Endothelial cell of umbilical vein (primary cell): ENCODE measurements around the gene TNFRSF1A. TPM values are rescaled to one million over a fixed set of nuclear protein-coding genes. Genes with fewer than 3 reads are reported as not detected.

ENCODE experiments used
- BruUV-seq: library from RNA; stranded (reverse); fragments of 400-500 nt; replicated peaks from 2 replicates; lab custom pipeline; 2021; lab: Mats Ljungman, UMichigan
- CTCF ChIA-PET: fragments of 300-600, 350-600 bp; sonication (Branson Sonifier 250); formaldehyde crosslinking; loops from one replicate; lab custom pipeline; 2021; ENCODE audit warnings: antibody characterized with exemption, inconsistent platforms; lab: Charles Lee
- POLR2A ChIA-PET: fragments of 300-600, 350-600 bp; sonication (Branson Sonifier 250); formaldehyde crosslinking; loops from one replicate; lab custom pipeline; 2021; ENCODE audit warnings: antibody characterized with exemption, inconsistent platforms; lab: Charles Lee
- DNase-seq: peaks from one replicate; pipeline ENCODE4 v3.0.0-alpha.2; 2011; ENCODE audit warnings: low read depth, low spot score
- FAIRE-seq: peaks from 2 replicates; lab custom pipeline; 2011; peaks lifted over from hg19 to GRCh38; lab: Jason Lieb, UNC
- H2AFZ ChIP-seq: 2 replicates; pipeline ENCODE4 v1.6.0; 2012; ENCODE audit warnings: low read depth, low read length, control low read depth, inconsistent platforms
- H3K27ac ChIP-seq: 2 replicates; pipeline ENCODE4 v1.5.1; 2011; ENCODE audit warnings: low read depth, mild to moderate bottlenecking, control low read depth, low read length, moderate library complexity; ENCODE audit not compliant: insufficient read depth
- H3K27me3 ChIP-seq, 2 experiments: 2 replicates each; pipeline versions ENCODE4 v1.6.0 to v1.6.1; 2011; ENCODE audit warnings: low read length in 2 of 2, mixed read lengths in 1 of 2; ENCODE audit not compliant: control insufficient read depth in 2 of 2, insufficient read depth in 2 of 2
- H3K36me3 ChIP-seq, 2 experiments: 2 replicates in 1 of 2; 3 replicates in 1 of 2; pipeline ENCODE4 v1.5.1; 2011; ENCODE audit warnings: low read length in 2 of 2, mild to moderate bottlenecking in 1 of 2, moderate library complexity in 1 of 2; ENCODE audit not compliant: control insufficient read depth in 2 of 2, insufficient read depth in 2 of 2; ENCODE audit errors: extremely low read depth in 1 of 2
- H3K4me1 ChIP-seq: 3 replicates; pipeline ENCODE4 v1.5.1; 2011; ENCODE audit warnings: mild to moderate bottlenecking, low read length; ENCODE audit not compliant: control insufficient read depth, insufficient read depth; ENCODE audit errors: extremely low read depth
- H3K4me2 ChIP-seq: 2 replicates; pipeline ENCODE4 v1.6.1; 2011; ENCODE audit warnings: low read length, control low read depth, mixed read lengths; ENCODE audit not compliant: insufficient read depth
- H3K4me3 ChIP-seq, 3 experiments: fragments of 200-600 bp in 1 of 3; sonication (generic), shearing (Covaris generic) in 1 of 3; replicated peaks in 1 of 3; 2 replicates each; pipeline ENCODE4 v1.5.1; 2011 to 2016; ENCODE audit warnings: control low read depth in 3 of 3, low read length in 3 of 3, mild to moderate bottlenecking in 2 of 3, inconsistent platforms in 1 of 3, low read depth in 1 of 3, moderate library complexity in 1 of 3; ENCODE audit not compliant: insufficient read depth in 1 of 3
- H3K79me2 ChIP-seq: 2 replicates; pipeline ENCODE4 v1.6.0; 2012; ENCODE audit warnings: low read length, inconsistent platforms; ENCODE audit not compliant: control insufficient read depth, insufficient read depth
- H3K9ac ChIP-seq: replicated peaks from 2 replicates; pipeline ENCODE3; 2011; ENCODE audit warnings: low read length, control low read depth; ENCODE audit not compliant: insufficient read depth; ENCODE audit errors: extremely low read depth
- H3K9me1 ChIP-seq: replicated peaks from 3 replicates; pipeline ENCODE4 v1.6.0; 2011; ENCODE audit warnings: mild to moderate bottlenecking, low read length; ENCODE audit not compliant: control insufficient read depth, insufficient read depth; ENCODE audit errors: extremely low read depth
- H3K9me3 ChIP-seq: replicated peaks from 2 replicates; pipeline ENCODE4 v1.5.1; 2012; ENCODE audit warnings: low read length, inconsistent platforms; ENCODE audit not compliant: control insufficient read depth, insufficient read depth
- H4K20me1 ChIP-seq: replicated peaks from 2 replicates; pipeline ENCODE3; 2011; ENCODE audit warnings: mild to moderate bottlenecking, low read length; ENCODE audit not compliant: control insufficient read depth, insufficient read depth; ENCODE audit errors: extremely low read depth
- CTCF ChIP-seq, 2 donors: IDR thresholded peaks; 1 replicate in 1 of 2; 2 replicates in 1 of 2; pipeline ENCODE4 v1.5.1; 2011; ENCODE audit warnings: low read length in 2 of 2, mild to moderate bottlenecking in 2 of 2, moderate library complexity in 2 of 2, control low read depth in 1 of 2, inconsistent platforms in 1 of 2, low read depth in 1 of 2; ENCODE audit not compliant: insufficient read depth in 1 of 2; ENCODE audit errors: extremely low read depth in 1 of 2
- GATA2 ChIP-seq: IDR thresholded peaks from 2 replicates; pipeline ENCODE4 v1.7.0; 2011; ENCODE audit warnings: low read depth, mild to moderate bottlenecking, moderate library complexity, mixed read lengths, low read length; ENCODE audit not compliant: insufficient read length, insufficient read depth
- MAX ChIP-seq: IDR thresholded peaks from 2 replicates; pipeline ENCODE4 v1.6.1; 2011; ENCODE audit not compliant: insufficient read depth, insufficient read length
- POLR2A ChIP-seq: IDR thresholded peaks from 2 replicates; pipeline ENCODE4 v1.6.1; 2012; ENCODE audit warnings: low read depth, mild to moderate bottlenecking, control low read depth, low read length
- dilution Hi-C: fragments of 300-500 bp; cut with MboI; formaldehyde crosslinking; loops from one replicate; pipeline ENCODE4 v1.15.0; 2019; ENCODE audit warnings: low sequenced_read_pairs; ENCODE audit not compliant: extremely low pct_ligation_motif_present
- intact Hi-C: fragments of 100-400 bp; cut with micrococcal nuclease; formaldehyde crosslinking; loops from one replicate; pipeline ENCODE4 v1.10.0; 2022
- polyA plus RNA-seq, 4 experiments: library from polyadenylated mRNA; depleted of rRNA in 3 of 4; stranded (reverse) in 3 of 4; unstranded in 1 of 4; fragments of >200 nt; gene quantifications; 2 replicates each; pipeline versions ENCODE4 v1.2.1 to v1.2.3, GENCODE V29; 2011 to 2012; ENCODE audit warnings: missing spikeins in 1 of 4
- total RNA-seq: library from RNA; stranded (reverse); gene quantifications from 2 replicates; pipeline ENCODE4 v1.2.3, GENCODE V29; 2021

TNFRSF1A gene
- total and polyA plus RNA-seq, 2 donors (not counting 3 experiments of a cell fraction or from before 2014, with no cell fraction given): 86.5 to 98.2 TPM

GRCh38 chr12:6318440-6318879, 23.4 kb downstream of the TNFRSF1A start:
- Histone ChIP-seq H3K4me2 (no peak overlapping the region), H3K4me3 (no peak overlapping the region), H3K4me1 (peaks cover 15% of the 10 kb centered on the region), H3K36me3 (no peaks in the 10 kb centered on the region), H3K27ac (no peak overlapping the region), H2AFZ (no peak overlapping the region), H3K9me3 (no peaks in the 10 kb centered on the region), H3K79me2 (no peaks in the 10 kb centered on the region), H3K9me1 (no peaks in the 10 kb centered on the region), H3K9ac (no peak overlapping the region), H3K27me3 (no peaks in the 10 kb centered on the region), H4K20me1 (no peaks in the 10 kb centered on the region)
- ChIA-PET POLR2A (no interaction called here), CTCF (interaction anchor here (1.1 to 2.3 kb wide), 2 partner anchors 49 to 147 kb away, joined by 3 to 5 read pairs; no protein-coding TSS in a partner anchor)
- FAIRE-seq (no peak), DNase-seq (no peak)
- dilution Hi-C loops: no loop called here
- TF ChIP-seq CTCF (IDR thresholded peaks at IDR 0.05; ENCODE audit: extremely low read depth in 1 of 2, insufficient read depth in 1 of 2, low read depth in 1 of 2, low read length in 2 of 2): no peak
- TF ChIP-seq GATA2: no peak
- TF ChIP-seq POLR2A: peak; percentile 19
- TF ChIP-seq MAX: no peak
- BruUV-seq: no TSS peak
- intact Hi-C loops: no loop called here
